Calu3 (cell line): ENCODE data around the gene APOL3. TPM values are rescaled to one million over a fixed set of nuclear protein-coding genes. Genes with fewer than 3 reads are reported as not detected.
A peak's percentile ranks its signal among the peaks of the same experiment; 100 is the strongest.
"Not testable (repeated sequence)": the region's sequence is repeated elsewhere in the genome, so short reads cannot be mapped to it uniquely, and the experiment has no call there.

Experiments used
- BruUV-seq: library from RNA; stranded (reverse); fragments of 400-500 nt; replicated peaks from 2 replicates; lab custom pipeline; 2021; lab: Mats Ljungman, UMichigan
- CTCF ChIA-PET: fragments of 300-600 bp; sonication (Branson Sonifier 250); formaldehyde crosslinking; loops from one replicate; lab custom pipeline; 2022; ENCODE audit warnings: antibody characterized with exemption; lab: Charles Lee
- DNase-seq: peaks from one replicate; pipeline ENCODE4 v3.0.0; 2022
- H3K27ac Mint-ChIP-seq: one replicate; pipeline ENCODE4 v1.8.0; 2022; ENCODE audit warnings: mixed read lengths; ENCODE audit not compliant: unreplicated experiment
- H3K27me3 Mint-ChIP-seq: one replicate; pipeline ENCODE4 v1.8.0; 2022; ENCODE audit warnings: mixed read lengths; ENCODE audit not compliant: unreplicated experiment
- H3K36me3 Mint-ChIP-seq: one replicate; pipeline ENCODE4 v1.8.0; 2022; ENCODE audit warnings: mild to moderate bottlenecking, moderate library complexity, mixed read lengths; ENCODE audit not compliant: insufficient read depth, unreplicated experiment
- H3K4me1 Mint-ChIP-seq: one replicate; pipeline ENCODE4 v1.8.0; 2022; ENCODE audit warnings: mild to moderate bottlenecking, low read depth, mixed read lengths; ENCODE audit not compliant: unreplicated experiment
- H3K4me3 Mint-ChIP-seq: one replicate; pipeline ENCODE4 v1.8.0; 2022; ENCODE audit warnings: mild to moderate bottlenecking, low read depth, moderate library complexity, mixed read lengths; ENCODE audit not compliant: unreplicated experiment
- H3K9me3 Mint-ChIP-seq: one replicate; pipeline ENCODE4 v1.8.0; 2022; ENCODE audit warnings: low read depth, mixed read lengths; ENCODE audit not compliant: unreplicated experiment
- intact Hi-C: fragments of 100-400 bp; cut with micrococcal nuclease; formaldehyde crosslinking; loops from one replicate; pipeline ENCODE4 v1.10.0; 2022; ENCODE audit not compliant: unreplicated experiment
- total RNA-seq: library from RNA; stranded (reverse); gene quantifications from 2 replicates; pipeline ENCODE4 v1.2.3, GENCODE V29; 2022
- TF ChIP-seq, protein P1 (sequence below): fragments of 200-600 bp; IDR thresholded peaks from one replicate; pipeline ENCODE4 v1.8.0; 2022; ENCODE audit warnings: antibody characterized with exemption; ENCODE audit not compliant: unreplicated experiment

The APOL3 gene
- total RNA-seq, 1 experiment from 2014 or later = 7.7 TPM

DNA sequence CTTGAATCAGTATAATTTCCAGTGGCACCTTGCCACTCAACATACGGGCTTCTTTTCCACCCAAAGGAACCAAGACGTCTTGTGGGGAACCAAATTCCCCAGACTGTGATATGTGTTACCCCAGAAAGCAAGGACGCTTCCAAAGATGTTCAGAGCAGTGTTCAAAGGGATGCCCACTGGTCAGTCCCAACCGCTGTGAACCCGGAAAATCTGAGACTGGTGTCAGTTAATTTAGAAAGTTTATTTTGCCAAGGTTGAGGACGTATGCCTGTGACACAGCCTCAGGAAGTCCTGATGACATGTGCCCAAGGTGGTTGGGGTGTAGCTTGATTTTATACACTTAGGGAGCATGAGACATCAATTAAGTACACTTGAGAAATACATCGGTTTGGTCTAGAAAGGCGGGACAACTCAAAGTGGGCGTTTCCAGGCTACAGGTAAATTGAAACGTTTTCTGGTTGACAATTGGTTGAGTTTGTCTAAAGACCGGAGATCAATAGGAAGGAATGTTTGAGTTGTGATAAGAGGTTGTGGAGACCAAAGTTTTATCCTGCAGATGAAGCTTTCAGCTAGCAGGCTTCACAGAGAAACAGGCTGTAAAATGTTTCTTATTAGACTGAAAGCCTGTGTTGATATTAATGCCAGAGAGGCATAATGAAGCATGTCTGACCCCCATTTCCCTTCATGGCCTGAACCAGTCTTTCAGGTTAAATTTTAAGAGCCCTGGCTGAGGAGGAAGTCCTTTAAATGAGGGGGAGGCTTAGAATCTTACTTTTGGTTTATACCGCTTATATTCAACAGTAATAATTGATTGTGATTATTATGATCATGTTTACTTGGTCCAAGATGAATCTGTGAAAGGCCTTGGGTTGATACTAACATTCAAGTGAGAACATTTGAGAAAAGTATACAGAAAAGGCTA is 6.8 kb downstream of the APOL3 start:
- H3K27ac Mint-ChIP-seq = no peak overlapping the region
- CTCF ChIA-PET = no interaction called here
- H3K9me3 Mint-ChIP-seq = peaks cover 8% of the 10 kb centered on the region
- peak overlapping the region; percentile 46 for H3K4me3 Mint-ChIP-seq
- TF ChIP-seq, protein P1, sequence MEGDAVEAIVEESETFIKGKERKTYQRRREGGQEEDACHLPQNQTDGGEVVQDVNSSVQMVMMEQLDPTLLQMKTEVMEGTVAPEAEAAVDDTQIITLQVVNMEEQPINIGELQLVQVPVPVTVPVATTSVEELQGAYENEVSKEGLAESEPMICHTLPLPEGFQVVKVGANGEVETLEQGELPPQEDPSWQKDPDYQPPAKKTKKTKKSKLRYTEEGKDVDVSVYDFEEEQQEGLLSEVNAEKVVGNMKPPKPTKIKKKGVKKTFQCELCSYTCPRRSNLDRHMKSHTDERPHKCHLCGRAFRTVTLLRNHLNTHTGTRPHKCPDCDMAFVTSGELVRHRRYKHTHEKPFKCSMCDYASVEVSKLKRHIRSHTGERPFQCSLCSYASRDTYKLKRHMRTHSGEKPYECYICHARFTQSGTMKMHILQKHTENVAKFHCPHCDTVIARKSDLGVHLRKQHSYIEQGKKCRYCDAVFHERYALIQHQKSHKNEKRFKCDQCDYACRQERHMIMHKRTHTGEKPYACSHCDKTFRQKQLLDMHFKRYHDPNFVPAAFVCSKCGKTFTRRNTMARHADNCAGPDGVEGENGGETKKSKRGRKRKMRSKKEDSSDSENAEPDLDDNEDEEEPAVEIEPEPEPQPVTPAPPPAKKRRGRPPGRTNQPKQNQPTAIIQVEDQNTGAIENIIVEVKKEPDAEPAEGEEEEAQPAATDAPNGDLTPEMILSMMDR = no peak
- peaks cover 50% of the 10 kb centered on the region for H3K4me1 Mint-ChIP-seq
- H3K36me3 Mint-ChIP-seq = peaks cover 11% of the 10 kb centered on the region
- no TSS peak for BruUV-seq
- no peaks in the 10 kb centered on the region for H3K27me3 Mint-ChIP-seq
- intact Hi-C loops = no loop called here
- no peak for DNase-seq

GRCh38 chr22:36152821-36153220 is 7.7 kb downstream of the APOL3 start:
- H3K4me3 Mint-ChIP-seq, H3K27ac Mint-ChIP-seq, intact Hi-C loops, H3K27me3 Mint-ChIP-seq, DNase-seq, H3K9me3 Mint-ChIP-seq, CTCF ChIA-PET, BruUV-seq: not testable (repeated sequence)
- peaks cover 50% of the 10 kb centered on the region for H3K4me1 Mint-ChIP-seq
- H3K36me3 Mint-ChIP-seq = peaks cover 11% of the 10 kb centered on the region

- no peak for DNase-seq
- Mint-ChIP-seq H3K36me3 (peaks cover 6% of the 10 kb centered on the region), H3K4me1 (peaks cover 46% of the 10 kb centered on the region), H3K4me3 (no peak overlapping the region), H3K27ac (no peak overlapping the region), H3K9me3 (peaks cover 8% of the 10 kb centered on the region), H3K27me3 (no peaks in the 10 kb centered on the region)
- BruUV-seq = no TSS peak
- TF ChIP-seq, protein P1 = no peak
- intact Hi-C loops = no loop called here
- CTCF ChIA-PET = interaction anchor here (0.6 kb wide), 1 partner anchor 60 kb away, joined by 5 read pairs; no protein-coding TSS in a partner anchor
Measured at GRCh38 chr22:36152088-36152487, 8.5 kb downstream of the APOL3 start.

DNA sequence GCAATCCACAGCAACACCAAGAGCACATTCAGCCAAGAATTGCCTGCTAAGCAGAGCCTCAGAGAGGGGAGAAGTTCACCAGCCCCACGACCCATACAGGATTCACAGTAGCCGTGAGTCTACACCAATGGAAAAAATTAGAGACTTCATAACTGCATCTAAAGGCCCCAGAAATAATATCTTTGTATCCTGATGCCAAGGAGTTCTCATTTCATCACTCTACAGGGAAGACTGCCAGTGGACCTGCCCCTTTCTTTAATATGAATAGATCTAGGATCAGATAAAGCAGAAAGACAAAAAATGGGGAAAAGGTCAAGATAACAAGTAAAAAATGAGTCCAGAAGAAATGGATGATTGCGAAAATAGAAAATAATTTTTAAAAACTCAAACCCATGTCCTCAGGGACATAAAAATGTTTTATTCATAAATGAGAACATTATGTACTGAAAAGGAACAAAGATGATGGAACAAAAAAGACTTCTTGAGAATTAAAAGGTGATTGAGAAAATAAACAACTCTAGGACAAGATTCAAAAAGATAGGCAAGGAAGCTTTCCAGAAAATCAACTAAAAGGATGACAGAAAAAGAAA is 9.5 kb downstream of the APOL3 start:
- Mint-ChIP-seq H3K27me3 (no peaks in the 10 kb centered on the region), H3K4me1 (peaks cover 36% of the 10 kb centered on the region), H3K36me3 (no peaks in the 10 kb centered on the region), H3K9me3 (peaks cover 8% of the 10 kb centered on the region), H3K27ac (no peak overlapping the region), H3K4me3 (no peak overlapping the region)
- TF ChIP-seq, protein P1 = no peak
- DNase-seq = no peak
- intact Hi-C loops = no loop called here
- BruUV-seq = no TSS peak
- CTCF ChIA-PET = no interaction called here
